Osteoblast (primary cell): Measurements from ENCODE around the gene GRIN2A. TPM values are rescaled to one million over a fixed set of nuclear protein-coding genes. Genes with fewer than 3 reads are reported as not detected.

ENCODE experiments used
- DNase-seq: peaks from one replicate; pipeline ENCODE4 v3.0.0; 2011; ENCODE audit warnings: low spot score, mixed read lengths; ENCODE audit not compliant: insufficient read length; ENCODE audit errors: missing footprints
- H2AFZ ChIP-seq: 2 replicates; pipeline ENCODE4 v1.6.0; 2011; ENCODE audit warnings: mild to moderate bottlenecking, low read length
- H3K27ac ChIP-seq: 2 replicates; pipeline ENCODE4 v1.5.1; 2011; ENCODE audit warnings: mild to moderate bottlenecking, low read depth, low read length, moderate library complexity
- H3K27me3 ChIP-seq: 2 replicates; pipeline ENCODE4 v1.6.0; 2012; ENCODE audit warnings: mild to moderate bottlenecking, control low read depth, inconsistent platforms, low read length, moderate library complexity; ENCODE audit not compliant: insufficient read depth
- H3K36me3 ChIP-seq: 2 replicates; pipeline ENCODE4 v1.5.1; 2011; ENCODE audit warnings: mild to moderate bottlenecking, low read length, control low read depth, moderate library complexity; ENCODE audit not compliant: insufficient read depth
- H3K4me1 ChIP-seq: 2 replicates; pipeline ENCODE4 v1.5.1; 2011; ENCODE audit warnings: mild to moderate bottlenecking, low read length, control low read depth, moderate library complexity; ENCODE audit not compliant: insufficient read depth
- H3K4me2 ChIP-seq: 2 replicates; pipeline ENCODE4 v1.6.0; 2011; ENCODE audit warnings: mild to moderate bottlenecking, low read length; ENCODE audit not compliant: insufficient read depth
- H3K4me3 ChIP-seq: fragments of 200-600 bp; sonication (generic); 3 replicates; pipeline ENCODE4 v1.5.1; 2012; ENCODE audit warnings: mild to moderate bottlenecking, low read length, inconsistent platforms; ENCODE audit not compliant: insufficient read depth
- H3K79me2 ChIP-seq: 2 replicates; pipeline ENCODE4 v1.6.0; 2012; ENCODE audit warnings: mild to moderate bottlenecking, low read length, control low read depth, inconsistent platforms; ENCODE audit not compliant: insufficient read depth
- H3K9me3 ChIP-seq: 2 replicates; pipeline ENCODE4 v1.5.1; 2011; ENCODE audit warnings: low read depth, low read length, control low read depth
- H4K20me1 ChIP-seq: 2 replicates; pipeline ENCODE4 v1.6.0; 2012; ENCODE audit warnings: mild to moderate bottlenecking, low read length, control low read depth; ENCODE audit not compliant: insufficient read depth
- total RNA-seq: library from RNA; depleted of rRNA; stranded (reverse); fragments of >200 nt; gene quantifications from 2 replicates; pipeline ENCODE4 v1.2.3, GENCODE V29; 2012
- TF ChIP-seq, protein P1 (sequence below): IDR thresholded peaks from 2 replicates; pipeline ENCODE4 v1.5.1; 2011; ENCODE audit warnings: mild to moderate bottlenecking, low read depth, low read length, moderate library complexity; ENCODE audit errors: extremely low read depth

GRIN2A gene
- total RNA-seq, 1 donor: 0.72 TPM

DNA sequence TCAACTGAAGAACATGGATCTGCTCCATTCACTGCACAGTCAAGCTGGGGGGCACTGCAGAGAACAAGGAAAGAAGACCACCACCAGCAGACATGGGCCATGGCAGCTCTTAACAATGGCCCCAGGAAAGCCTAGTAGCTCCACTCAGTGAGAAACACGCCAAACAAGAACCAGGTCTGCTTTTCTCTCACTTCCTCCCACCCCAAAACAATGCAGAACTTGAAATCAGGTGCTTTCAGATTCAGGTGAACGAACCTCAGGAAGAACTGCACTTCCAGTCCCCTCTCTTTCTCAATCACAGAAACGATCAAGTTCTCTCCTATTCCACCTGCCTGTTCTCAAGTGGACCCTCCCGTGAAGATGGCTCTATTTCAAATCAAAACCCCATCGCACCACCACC lies 155.6 kb downstream of the GRIN2A start:
- H3K79me2 ChIP-seq: no peaks in the 10 kb centered on the region
- no peak overlapping the region for H3K4me3 ChIP-seq
- H3K9me3 ChIP-seq: no peaks in the 10 kb centered on the region
- H3K4me2 ChIP-seq: no peak overlapping the region
- H3K27ac ChIP-seq: no peak overlapping the region
- no peaks in the 10 kb centered on the region for H3K36me3 ChIP-seq
- DNase-seq: no peak
- no peaks in the 10 kb centered on the region for H3K27me3 ChIP-seq
- TF ChIP-seq, protein P1, sequence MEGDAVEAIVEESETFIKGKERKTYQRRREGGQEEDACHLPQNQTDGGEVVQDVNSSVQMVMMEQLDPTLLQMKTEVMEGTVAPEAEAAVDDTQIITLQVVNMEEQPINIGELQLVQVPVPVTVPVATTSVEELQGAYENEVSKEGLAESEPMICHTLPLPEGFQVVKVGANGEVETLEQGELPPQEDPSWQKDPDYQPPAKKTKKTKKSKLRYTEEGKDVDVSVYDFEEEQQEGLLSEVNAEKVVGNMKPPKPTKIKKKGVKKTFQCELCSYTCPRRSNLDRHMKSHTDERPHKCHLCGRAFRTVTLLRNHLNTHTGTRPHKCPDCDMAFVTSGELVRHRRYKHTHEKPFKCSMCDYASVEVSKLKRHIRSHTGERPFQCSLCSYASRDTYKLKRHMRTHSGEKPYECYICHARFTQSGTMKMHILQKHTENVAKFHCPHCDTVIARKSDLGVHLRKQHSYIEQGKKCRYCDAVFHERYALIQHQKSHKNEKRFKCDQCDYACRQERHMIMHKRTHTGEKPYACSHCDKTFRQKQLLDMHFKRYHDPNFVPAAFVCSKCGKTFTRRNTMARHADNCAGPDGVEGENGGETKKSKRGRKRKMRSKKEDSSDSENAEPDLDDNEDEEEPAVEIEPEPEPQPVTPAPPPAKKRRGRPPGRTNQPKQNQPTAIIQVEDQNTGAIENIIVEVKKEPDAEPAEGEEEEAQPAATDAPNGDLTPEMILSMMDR: no peak
- no peak overlapping the region for H2AFZ ChIP-seq
- no peaks in the 10 kb centered on the region for H4K20me1 ChIP-seq
- no peaks in the 10 kb centered on the region for H3K4me1 ChIP-seq

DNA sequence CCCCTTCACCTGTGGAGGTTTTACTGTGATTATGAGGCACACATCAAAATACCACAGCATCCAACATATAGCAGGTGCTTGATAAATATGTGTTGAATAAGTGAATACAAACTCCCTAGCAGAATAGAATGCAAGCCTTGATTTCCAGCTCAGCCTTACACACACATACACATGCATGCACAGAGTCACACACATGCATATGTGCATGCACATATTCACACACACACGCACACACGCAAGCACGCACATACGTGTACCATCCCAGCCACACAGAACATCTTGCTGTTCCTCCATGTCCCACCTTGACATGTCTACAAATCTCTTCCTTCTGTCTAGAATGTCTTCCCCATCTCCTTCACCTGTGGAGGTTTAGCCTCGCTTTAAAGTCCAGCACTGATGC lies 160.1 kb downstream of the GRIN2A start:
- H3K4me2 ChIP-seq: no peak overlapping the region

DNA sequence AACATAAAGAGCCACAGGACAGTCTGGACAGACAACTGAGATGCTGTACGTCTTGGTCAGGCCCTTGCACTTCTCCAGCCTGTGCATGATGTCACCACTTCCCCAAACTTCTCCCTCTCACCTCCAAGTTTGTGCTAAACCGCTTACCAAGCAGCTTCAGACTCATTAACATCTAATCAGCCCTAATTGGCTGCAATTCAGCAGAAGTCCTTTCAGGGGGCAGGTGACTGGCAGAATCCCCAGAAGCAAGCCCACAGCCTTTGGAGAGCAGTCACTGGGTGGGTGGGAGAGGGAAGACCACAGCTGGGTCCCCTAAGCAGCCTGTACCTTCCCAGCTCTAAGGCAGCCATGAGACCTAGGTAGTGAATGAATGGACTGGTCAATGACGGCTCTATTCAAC lies 161.4 kb downstream of the GRIN2A start:
- H3K27ac ChIP-seq: no peak overlapping the region
- H3K79me2 ChIP-seq: no peaks in the 10 kb centered on the region
- TF ChIP-seq, protein P1: no peak
- no peak overlapping the region for H2AFZ ChIP-seq
- H3K4me3 ChIP-seq: no peak overlapping the region
- no peaks in the 10 kb centered on the region for H3K4me1 ChIP-seq
- no peaks in the 10 kb centered on the region for H3K9me3 ChIP-seq
- no peaks in the 10 kb centered on the region for H3K36me3 ChIP-seq
- H4K20me1 ChIP-seq: no peaks in the 10 kb centered on the region
- H3K4me2 ChIP-seq: no peak overlapping the region
- H3K27me3 ChIP-seq: no peaks in the 10 kb centered on the region
- DNase-seq: no peak

More for the DNA sequence above, 160.1 kb downstream of the GRIN2A start:
- no peak overlapping the region for H2AFZ ChIP-seq
- H3K79me2 ChIP-seq: no peaks in the 10 kb centered on the region
- H3K4me1 ChIP-seq: no peaks in the 10 kb centered on the region
- H3K9me3 ChIP-seq: no peaks in the 10 kb centered on the region
- H3K27me3 ChIP-seq: no peaks in the 10 kb centered on the region
- TF ChIP-seq, protein P1: no peak
- no peak for DNase-seq
- H4K20me1 ChIP-seq: no peaks in the 10 kb centered on the region
- H3K4me3 ChIP-seq: no peak overlapping the region
- no peaks in the 10 kb centered on the region for H3K36me3 ChIP-seq
- H3K27ac ChIP-seq: no peak overlapping the region

DNA sequence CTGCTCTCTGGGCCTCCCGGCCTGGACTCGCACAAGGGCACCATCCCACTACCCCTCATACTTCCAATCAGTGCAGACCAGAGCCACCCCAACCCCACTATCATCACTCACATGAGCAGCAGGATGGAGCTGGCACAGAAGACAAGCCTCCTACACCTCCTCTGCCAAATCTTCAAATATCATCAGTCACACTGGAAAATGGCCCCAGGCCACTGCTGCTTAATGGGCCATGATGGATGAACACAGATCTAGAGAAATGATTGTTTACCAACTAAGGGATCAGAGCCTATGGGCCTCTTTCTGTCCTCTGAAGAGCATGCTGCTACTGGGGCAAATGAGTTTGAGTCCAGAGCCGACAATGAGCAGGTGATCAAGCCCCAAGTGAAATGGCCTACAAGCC lies 165.5 kb downstream of the GRIN2A start:
- TF ChIP-seq, protein P1: no peak
- Histone ChIP-seq H3K4me3 (no peak overlapping the region), H3K79me2 (no peaks in the 10 kb centered on the region), H4K20me1 (no peaks in the 10 kb centered on the region), H3K36me3 (no peaks in the 10 kb centered on the region), H3K4me1 (no peaks in the 10 kb centered on the region), H3K9me3 (no peaks in the 10 kb centered on the region), H3K27ac (no peak overlapping the region), H2AFZ (no peak overlapping the region), H3K4me2 (no peak overlapping the region), H3K27me3 (no peaks in the 10 kb centered on the region)
- no peak for DNase-seq
